ENCODE results near the gene SIDT2.
"Not testable (repeated sequence)": the region's sequence is repeated elsewhere in the genome, so short reads cannot be mapped to it uniquely, and the experiment has no call there.

GRCh38 chr11:117134979-117135378 lies 43.6 kb upstream of the SIDT2 start:
- not testable (repeated sequence) for TF ChIP-seq CTCF, POLR2AphosphoS5, EP300 (IDR thresholded peaks at IDR 0.05)

Measured in gastroesophageal sphincter (tissue), 3 donors.